ENCODE results near the gene KRT25.
A peak's percentile ranks its signal among the peaks of the same experiment; 100 is the strongest.

KRT25 gene, protein sequence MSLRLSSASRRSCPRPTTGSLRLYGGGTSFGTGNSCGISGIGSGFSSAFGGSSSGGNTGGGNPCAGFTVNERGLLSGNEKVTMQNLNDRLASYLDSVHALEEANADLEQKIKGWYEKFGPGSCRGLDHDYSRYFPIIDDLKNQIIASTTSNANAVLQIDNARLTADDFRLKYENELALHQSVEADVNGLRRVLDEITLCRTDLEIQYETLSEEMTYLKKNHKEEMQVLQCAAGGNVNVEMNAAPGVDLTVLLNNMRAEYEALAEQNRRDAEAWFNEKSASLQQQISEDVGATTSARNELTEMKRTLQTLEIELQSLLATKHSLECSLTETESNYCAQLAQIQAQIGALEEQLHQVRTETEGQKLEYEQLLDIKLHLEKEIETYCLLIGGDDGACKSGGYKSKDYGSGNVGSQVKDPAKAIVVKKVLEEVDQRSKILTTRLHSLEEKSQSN

GRCh38 chr17:40755231-40755630, at the start of gene KRT25:
KRT25 (minus strand) TSS chr17:40755331; CDS start chr17:40755271, 60 bp downstream.
- H3K27me3 Mint-ChIP-seq: peaks cover 13% of the 10 kb centered on the region
- ATAC-seq (ENCODE audit: low read depth) (no peak), DNase-seq (ENCODE audit: low spot score in 2 of 2) (no peak)
- H3K9me3 Mint-ChIP-seq: peaks cover 20% of the 10 kb centered on the region
- no peak within 1 kb of the TSS for H3K4me3 Mint-ChIP-seq
- no peaks in the 10 kb centered on the region for H3K4me1 Mint-ChIP-seq
- peaks cover 10% of the 10 kb centered on the region for H3K36me3 Mint-ChIP-seq
- no peak within 1 kb of the TSS for H3K27ac Mint-ChIP-seq

- Mint-ChIP-seq H3K36me3 (no peaks in the 10 kb centered on the region), H3K4me1 (no peaks in the 10 kb centered on the region), H3K27me3 (peaks cover 24% of the 10 kb centered on the region), H3K4me3 (no peak overlapping the region), H3K27ac (no peak overlapping the region), H3K9me3 (no peaks in the 10 kb centered on the region)
- peak; percentile 99 for ATAC-seq (ENCODE audit: low read depth)
- peak; percentile 65 to 68 for DNase-seq (ENCODE audit: low spot score in 2 of 2)
Observed at GRCh38 chr17:40803617-40804082, 48.5 kb upstream of the KRT25 start.

- Mint-ChIP-seq H3K27ac (no peak overlapping the region), H3K9me3 (no peaks in the 10 kb centered on the region), H3K36me3 (no peaks in the 10 kb centered on the region), H3K4me3 (no peak overlapping the region), H3K4me1 (no peaks in the 10 kb centered on the region), H3K27me3 (peaks cover 16% of the 10 kb centered on the region)
- DNase-seq (ENCODE audit: low spot score in 2 of 2) (no peak), ATAC-seq (ENCODE audit: low read depth) (no peak)
Observed at GRCh38 chr17:40801157-40801556, 46.0 kb upstream of the KRT25 start.

DNA sequence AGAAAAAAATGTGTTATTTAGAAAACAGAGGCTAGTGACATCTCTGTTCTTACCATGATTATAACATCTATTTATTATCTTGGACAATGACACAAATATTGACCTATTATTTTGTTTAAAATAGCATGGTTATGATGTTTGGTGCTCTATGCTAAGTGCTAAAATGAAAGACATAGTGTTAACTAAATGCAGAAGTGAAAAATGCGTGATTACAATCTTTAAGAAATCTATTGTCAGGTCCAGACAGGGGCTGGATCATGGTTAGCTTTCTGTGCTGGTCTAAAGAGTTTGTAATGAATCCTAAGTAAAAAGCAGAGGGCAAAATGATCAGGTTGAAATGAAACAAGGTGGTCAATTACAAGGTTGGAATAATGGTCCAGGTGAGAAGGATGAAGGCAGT, 45.2 kb upstream of the KRT25 start:
- H3K4me3 Mint-ChIP-seq: no peak overlapping the region
- H3K4me1 Mint-ChIP-seq: no peaks in the 10 kb centered on the region
- no peak for DNase-seq (ENCODE audit: low spot score in 2 of 2)
- H3K27ac Mint-ChIP-seq: no peak overlapping the region
- no peak for ATAC-seq (ENCODE audit: low read depth)
- H3K27me3 Mint-ChIP-seq: peaks cover 19% of the 10 kb centered on the region
- H3K9me3 Mint-ChIP-seq: no peaks in the 10 kb centered on the region
- no peaks in the 10 kb centered on the region for H3K36me3 Mint-ChIP-seq

DNA sequence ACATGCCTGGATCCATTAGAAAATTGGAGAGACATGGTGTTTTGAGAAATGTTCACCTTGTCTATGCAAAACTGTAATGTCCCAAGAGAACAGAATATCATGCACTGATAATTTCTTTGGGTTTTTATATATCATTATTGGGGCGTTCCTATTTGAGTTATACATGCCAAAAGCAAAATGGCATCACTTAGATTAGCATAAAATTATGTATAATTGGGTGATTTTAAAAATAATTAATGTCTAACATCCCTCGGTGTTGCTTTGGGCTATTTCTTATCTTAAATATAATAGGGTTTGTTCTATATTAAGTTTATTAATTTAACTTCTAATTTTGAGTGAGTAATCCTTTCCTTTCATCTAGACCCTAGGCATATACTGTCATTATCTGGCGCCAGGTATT, 44.7 kb upstream of the KRT25 start, which contains the start of gene KRT28:
Gene KRT28 (minus strand): TSS at position 101 of the 400 bp plus-strand sequence. CDS start 66 bp downstream, at position 35.
- Mint-ChIP-seq H3K4me3 (no peak within 1 kb of the TSS), H3K27me3 (peaks cover 15% of the 10 kb centered on the region), H3K9me3 (no peaks in the 10 kb centered on the region), H3K27ac (no peak within 1 kb of the TSS), H3K36me3 (no peaks in the 10 kb centered on the region), H3K4me1 (no peaks in the 10 kb centered on the region)
- ATAC-seq (ENCODE audit: low read depth) (no peak), DNase-seq (ENCODE audit: low spot score in 2 of 2) (no peak)

DNA sequence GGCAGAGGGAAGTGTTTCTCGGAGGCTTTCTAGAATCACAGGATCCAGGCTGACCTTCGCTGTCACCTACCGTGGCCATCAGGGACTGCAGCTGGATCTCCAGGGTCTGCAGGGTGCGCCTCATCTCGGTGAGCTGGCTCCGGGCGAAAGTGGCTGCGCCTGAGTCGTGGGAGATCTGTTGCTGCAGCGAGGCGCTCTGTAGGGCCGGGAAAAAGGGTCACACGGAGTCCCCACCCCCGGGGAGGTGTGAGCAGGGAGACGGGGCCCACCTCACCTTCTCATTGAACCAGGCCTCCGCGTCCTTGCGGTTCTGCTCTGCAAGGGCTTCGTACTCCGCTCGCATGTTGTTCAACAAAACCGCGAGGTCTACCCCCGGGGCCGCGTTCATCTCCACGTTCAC, 41.7 kb upstream of the KRT25 start:
- ATAC-seq (ENCODE audit: low read depth) (no peak), DNase-seq (ENCODE audit: low spot score in 2 of 2) (no peak)
- no peaks in the 10 kb centered on the region for H3K9me3 Mint-ChIP-seq
- H3K27ac Mint-ChIP-seq: no peak overlapping the region
- H3K4me3 Mint-ChIP-seq: no peak overlapping the region
- H3K36me3 Mint-ChIP-seq: no peaks in the 10 kb centered on the region
- no peaks in the 10 kb centered on the region for H3K4me1 Mint-ChIP-seq
- H3K27me3 Mint-ChIP-seq: peaks cover 15% of the 10 kb centered on the region

DNA sequence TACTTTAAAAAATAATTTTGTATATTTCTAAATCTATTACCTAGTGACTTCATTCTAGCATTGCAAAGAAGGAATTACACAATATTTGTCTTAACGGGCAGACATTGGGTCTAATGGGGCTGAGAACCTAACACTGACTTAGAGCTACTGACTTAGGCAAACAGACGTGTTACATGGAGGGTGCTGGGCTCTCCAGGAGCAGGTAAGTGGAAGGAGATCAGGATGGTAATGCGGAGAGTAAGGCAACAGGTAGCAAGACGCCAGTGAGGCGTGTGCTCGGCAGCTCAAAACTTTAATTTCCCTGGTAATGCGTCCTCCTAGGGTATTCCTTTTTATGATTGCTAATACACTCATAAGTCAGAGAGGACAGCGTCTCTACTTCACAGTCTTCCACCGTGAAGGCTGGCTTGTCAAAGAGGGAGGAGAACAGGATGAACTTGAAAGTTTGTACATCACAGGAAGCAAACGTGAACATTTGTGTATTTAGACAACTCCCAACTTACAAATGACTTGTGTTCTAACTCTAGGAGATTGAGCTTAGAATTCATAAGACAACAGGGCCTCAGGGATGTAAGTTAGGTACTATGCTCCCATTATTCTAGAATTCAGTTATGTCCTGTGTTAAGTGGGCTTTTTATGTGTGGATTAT, 40.0 kb upstream of the KRT25 start:
- no peak for ATAC-seq (ENCODE audit: low read depth)
- Mint-ChIP-seq H3K4me1 (no peaks in the 10 kb centered on the region), H3K27ac (no peak overlapping the region), H3K9me3 (no peaks in the 10 kb centered on the region), H3K4me3 (no peak overlapping the region), H3K36me3 (no peaks in the 10 kb centered on the region), H3K27me3 (peaks cover 15% of the 10 kb centered on the region)
- DNase-seq (ENCODE audit: low spot score in 2 of 2): no peak

DNA sequence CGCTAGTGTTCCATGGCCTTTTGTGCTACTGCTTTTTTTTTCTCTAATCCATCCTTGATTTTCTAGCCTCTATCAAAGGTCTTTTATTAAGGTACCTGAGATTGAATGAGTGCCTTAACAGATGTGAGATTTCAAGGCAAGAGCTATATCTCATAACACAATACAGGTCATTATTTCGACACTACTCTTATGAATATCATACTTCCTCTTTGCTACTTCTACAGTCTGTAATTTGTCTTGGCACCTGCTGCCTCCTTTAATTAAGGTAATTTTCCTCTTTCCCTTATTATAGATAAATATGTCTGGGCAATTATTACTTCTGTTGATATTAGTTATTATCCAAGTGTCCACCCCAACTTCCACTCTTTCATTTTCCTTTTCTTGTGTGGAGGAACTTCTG, 39.3 kb upstream of the KRT25 start:
- ATAC-seq (ENCODE audit: low read depth): no peak
- DNase-seq (ENCODE audit: low spot score in 2 of 2): no peak
- Mint-ChIP-seq H3K4me3 (no peak overlapping the region), H3K27me3 (peaks cover 15% of the 10 kb centered on the region), H3K27ac (no peak overlapping the region), H3K36me3 (no peaks in the 10 kb centered on the region), H3K9me3 (no peaks in the 10 kb centered on the region), H3K4me1 (no peaks in the 10 kb centered on the region)

- no peaks in the 10 kb centered on the region for H3K36me3 Mint-ChIP-seq
- no peak for ATAC-seq (ENCODE audit: low read depth)
- H3K27ac Mint-ChIP-seq: no peak overlapping the region
- H3K27me3 Mint-ChIP-seq: peaks cover 15% of the 10 kb centered on the region
- no peak overlapping the region for H3K4me3 Mint-ChIP-seq
- H3K4me1 Mint-ChIP-seq: no peaks in the 10 kb centered on the region
- no peak for DNase-seq (ENCODE audit: low spot score in 2 of 2)
- H3K9me3 Mint-ChIP-seq: no peaks in the 10 kb centered on the region
Observed at GRCh38 chr17:40793832-40794231, 38.7 kb upstream of the KRT25 start.

DNA sequence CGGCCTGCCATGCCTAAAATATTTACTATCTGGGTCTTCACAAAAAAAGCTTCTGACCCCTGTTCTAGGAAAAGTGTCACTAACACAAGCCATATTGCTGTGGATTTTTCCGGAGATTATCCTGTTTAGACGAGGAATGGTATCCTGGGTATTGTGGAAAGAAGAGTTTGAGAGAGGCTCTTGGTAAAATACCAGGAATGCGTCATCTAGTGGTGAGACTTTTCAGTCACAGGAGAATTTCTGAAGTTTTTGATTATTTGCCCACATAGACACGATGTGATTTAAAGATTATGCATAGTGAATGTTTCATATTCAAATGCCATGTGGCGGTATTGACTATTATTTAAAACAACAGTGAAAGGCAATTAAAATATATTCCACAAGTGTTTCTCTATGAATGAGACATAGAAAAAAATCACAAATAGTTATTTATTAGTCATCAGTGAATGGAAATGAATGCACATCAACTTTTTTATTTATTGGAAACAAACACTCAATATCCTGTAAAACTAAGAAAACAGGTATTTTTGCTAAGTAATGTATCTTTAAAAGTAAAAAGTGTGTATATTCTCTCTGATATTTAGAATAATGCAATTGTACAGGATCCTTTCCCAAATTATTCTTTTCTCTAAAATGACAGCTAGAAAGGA, 36.8 kb upstream of the KRT25 start:
- Mint-ChIP-seq H3K36me3 (no peaks in the 10 kb centered on the region), H3K4me1 (no peaks in the 10 kb centered on the region), H3K4me3 (no peak overlapping the region), H3K27me3 (peaks cover 15% of the 10 kb centered on the region), H3K27ac (no peak overlapping the region), H3K9me3 (no peaks in the 10 kb centered on the region)
- ATAC-seq (ENCODE audit: low read depth): no peak
- DNase-seq (ENCODE audit: low spot score in 2 of 2): no peak

DNA sequence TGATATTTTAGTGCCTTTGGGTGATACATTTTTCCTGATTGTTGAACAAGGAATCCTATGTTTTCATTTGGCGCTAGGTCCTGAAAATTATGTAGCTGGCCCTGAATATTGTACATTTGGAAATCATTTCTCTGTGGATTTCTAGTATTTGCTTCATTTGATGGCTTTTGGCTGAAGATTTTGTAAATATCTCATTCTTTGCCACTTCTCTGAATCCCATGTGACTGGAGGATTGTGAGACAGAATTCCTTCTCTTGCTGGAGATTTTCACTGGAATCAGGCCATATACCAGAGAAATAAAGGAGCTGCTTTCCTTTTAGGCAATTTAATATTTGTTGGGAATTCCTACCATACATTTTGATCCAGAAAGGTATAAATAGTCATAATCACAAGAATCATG, 36.0 kb upstream of the KRT25 start:
- peaks cover 11% of the 10 kb centered on the region for H3K27me3 Mint-ChIP-seq
- H3K36me3 Mint-ChIP-seq: no peaks in the 10 kb centered on the region
- no peak for ATAC-seq (ENCODE audit: low read depth)
- H3K27ac Mint-ChIP-seq: no peak overlapping the region
- H3K4me3 Mint-ChIP-seq: no peak overlapping the region
- DNase-seq (ENCODE audit: low spot score in 2 of 2): no peak
- no peaks in the 10 kb centered on the region for H3K9me3 Mint-ChIP-seq
- no peaks in the 10 kb centered on the region for H3K4me1 Mint-ChIP-seq

DNA sequence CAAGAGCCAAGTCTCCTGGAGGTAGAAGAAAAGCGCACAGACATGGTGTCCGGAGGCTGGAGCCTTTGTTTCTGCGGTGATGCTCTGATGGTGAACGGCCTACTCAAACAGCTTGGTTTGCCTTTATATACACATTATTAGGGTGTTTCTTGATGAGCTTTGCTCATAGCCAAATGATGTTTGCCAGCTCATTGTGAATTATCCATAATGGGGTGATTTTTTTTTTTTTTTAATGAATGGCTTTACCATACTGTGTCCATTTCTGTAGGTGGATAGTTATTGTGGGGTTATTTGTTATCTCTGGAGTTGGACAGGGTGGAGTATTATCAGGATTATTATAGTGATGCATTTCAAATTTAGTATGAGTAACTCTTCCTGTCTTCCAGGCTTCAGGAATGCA, 27.3 kb upstream of the KRT25 start, which contains the start of gene KRT27:
Gene KRT27 (minus strand): TSS at position 101 of the 400 bp plus-strand sequence. CDS start 57 bp downstream, at position 44.
- Mint-ChIP-seq H3K27ac (no peak within 1 kb of the TSS), H3K27me3 (peaks cover 12% of the 10 kb centered on the region), H3K36me3 (no peaks in the 10 kb centered on the region), H3K9me3 (no peaks in the 10 kb centered on the region), H3K4me3 (no peak within 1 kb of the TSS), H3K4me1 (no peaks in the 10 kb centered on the region)
- DNase-seq (ENCODE audit: low spot score in 2 of 2): no peak
- ATAC-seq (ENCODE audit: low read depth): no peak

- no peaks in the 10 kb centered on the region for H3K4me1 Mint-ChIP-seq
- DNase-seq (ENCODE audit: low spot score in 2 of 2) (no peak), ATAC-seq (ENCODE audit: low read depth) (peak; percentile 29)
- no peaks in the 10 kb centered on the region for H3K9me3 Mint-ChIP-seq
- no peak overlapping the region for H3K27ac Mint-ChIP-seq
- H3K4me3 Mint-ChIP-seq: peak overlapping the region; percentile 25
- H3K27me3 Mint-ChIP-seq: peaks cover 18% of the 10 kb centered on the region
- H3K36me3 Mint-ChIP-seq: no peaks in the 10 kb centered on the region
Observed at GRCh38 chr17:40779181-40779909, 24.2 kb upstream of the KRT25 start.
